Measurements from ENCODE around the gene P3H4. TPM values are rescaled to one million over a fixed set of nuclear protein-coding genes. Genes with fewer than 3 reads are reported as not detected.

The P3H4 gene
- total RNA-seq, 6 experiments from 2014 or later = 1.8 to 3.8 (median 2.8) TPM

GRCh38 chr17:41771389-41772206 is 40.2 kb downstream of the P3H4 start:
- no peak for TF ChIP-seq POLR2A (IDR thresholded peaks at IDR 0.05)
- TF ChIP-seq, protein P1, sequence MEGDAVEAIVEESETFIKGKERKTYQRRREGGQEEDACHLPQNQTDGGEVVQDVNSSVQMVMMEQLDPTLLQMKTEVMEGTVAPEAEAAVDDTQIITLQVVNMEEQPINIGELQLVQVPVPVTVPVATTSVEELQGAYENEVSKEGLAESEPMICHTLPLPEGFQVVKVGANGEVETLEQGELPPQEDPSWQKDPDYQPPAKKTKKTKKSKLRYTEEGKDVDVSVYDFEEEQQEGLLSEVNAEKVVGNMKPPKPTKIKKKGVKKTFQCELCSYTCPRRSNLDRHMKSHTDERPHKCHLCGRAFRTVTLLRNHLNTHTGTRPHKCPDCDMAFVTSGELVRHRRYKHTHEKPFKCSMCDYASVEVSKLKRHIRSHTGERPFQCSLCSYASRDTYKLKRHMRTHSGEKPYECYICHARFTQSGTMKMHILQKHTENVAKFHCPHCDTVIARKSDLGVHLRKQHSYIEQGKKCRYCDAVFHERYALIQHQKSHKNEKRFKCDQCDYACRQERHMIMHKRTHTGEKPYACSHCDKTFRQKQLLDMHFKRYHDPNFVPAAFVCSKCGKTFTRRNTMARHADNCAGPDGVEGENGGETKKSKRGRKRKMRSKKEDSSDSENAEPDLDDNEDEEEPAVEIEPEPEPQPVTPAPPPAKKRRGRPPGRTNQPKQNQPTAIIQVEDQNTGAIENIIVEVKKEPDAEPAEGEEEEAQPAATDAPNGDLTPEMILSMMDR (IDR thresholded peaks at IDR 0.05) = no peak
- Histone ChIP-seq H3K36me3 (peaks cover 0 to 48% (median 22%) of the 10 kb centered on the region in 4 donors), H3K4me3 (peak overlapping the region in 2 of 3 donors; percentile 49 to 55), H3K9me3 (no peaks in the 10 kb centered on the region), H3K4me1 (peaks cover 0 to 50% (median 20%) of the 10 kb centered on the region in 4 donors), H3K27me3 (no peaks in the 10 kb centered on the region), H3K27ac (peak overlapping the region; percentile 70 to 97 (median 96))
- ATAC-seq (no peak), DNase-seq (no peak)
- 40% methylated on average over 2 of the region's 17 CpGs for WGBS (ENCODE audit: insufficient coverage, low coverage, low lambda C conversion rate, missing lambda C conversion rate)
- intact Hi-C loops (cut with DNase I) = no loop called here

- ATAC-seq (no peak), DNase-seq (no peak)
- Histone ChIP-seq H3K4me1 (peaks cover 0 to 35% (median 10%) of the 10 kb centered on the region in 4 donors), H3K36me3 (peaks cover 0 to 64% (median 30%) of the 10 kb centered on the region in 4 donors), H3K9me3 (no peaks in the 10 kb centered on the region), H3K27ac (no peak overlapping the region), H3K27me3 (no peaks in the 10 kb centered on the region), H3K4me3 (no peak overlapping the region)
- intact Hi-C loops (cut with DNase I) = no loop called here
- no peak for TF ChIP-seq POLR2A (IDR thresholded peaks at IDR 0.05)
- TF ChIP-seq, protein P1 (IDR thresholded peaks at IDR 0.05) = no peak
- WGBS (ENCODE audit: insufficient coverage, low coverage, low lambda C conversion rate, missing lambda C conversion rate) = 88% methylated on average over 2 of the region's 3 CpGs
Measured at GRCh38 chr17:41769985-41770384, 41.8 kb downstream of the P3H4 start.

GRCh38 chr17:41769346-41769862 is 42.3 kb downstream of the P3H4 start:
- ATAC-seq = peak in 1 of 4 donors; percentile 6
- TF ChIP-seq, protein P1 (IDR thresholded peaks at IDR 0.05) = no peak
- no peak for TF ChIP-seq POLR2A (IDR thresholded peaks at IDR 0.05)
- peaks cover 0 to 30% (median 8%) of the 10 kb centered on the region in 4 donors for H3K4me1 ChIP-seq
- no peaks in the 10 kb centered on the region for H3K27me3 ChIP-seq
- whole genome bisulfite sequencing (ENCODE audit: insufficient coverage, low coverage, low lambda C conversion rate, missing lambda C conversion rate) = no CpG with 5 or more reads among the region's 16 CpGs
- H3K4me3 ChIP-seq = no peak overlapping the region
- H3K36me3 ChIP-seq = peaks cover 0 to 70% (median 33%) of the 10 kb centered on the region in 4 donors
- H3K27ac ChIP-seq = no peak overlapping the region
- intact Hi-C loops (cut with DNase I) = no loop called here
- DNase-seq = no peak
- no peaks in the 10 kb centered on the region for H3K9me3 ChIP-seq

- H3K4me3 ChIP-seq = no peak overlapping the region
- intact Hi-C loops (cut with DNase I) = no loop called here
- H3K27me3 ChIP-seq = no peaks in the 10 kb centered on the region
- DNase-seq (no peak), ATAC-seq (no peak)
- no peaks in the 10 kb centered on the region for H3K9me3 ChIP-seq
- peaks cover 0 to 23% (median 5%) of the 10 kb centered on the region in 4 donors for H3K4me1 ChIP-seq
- peaks cover 0 to 76% (median 36%) of the 10 kb centered on the region in 4 donors for H3K36me3 ChIP-seq
- 73% methylated on average over 5 of the region's 23 CpGs for WGBS (ENCODE audit: insufficient coverage, low coverage, low lambda C conversion rate, missing lambda C conversion rate)
- TF ChIP-seq, protein P1 (IDR thresholded peaks at IDR 0.05) = no peak
- no peak for TF ChIP-seq POLR2A (IDR thresholded peaks at IDR 0.05)
- no peak overlapping the region for H3K27ac ChIP-seq
Measured at GRCh38 chr17:41768682-41769288, 43.0 kb downstream of the P3H4 start.

All from right lobe of liver (tissue), 6 donors.